Measurements from ENCODE around the gene IL18RAP.

The IL18RAP gene

DNA sequence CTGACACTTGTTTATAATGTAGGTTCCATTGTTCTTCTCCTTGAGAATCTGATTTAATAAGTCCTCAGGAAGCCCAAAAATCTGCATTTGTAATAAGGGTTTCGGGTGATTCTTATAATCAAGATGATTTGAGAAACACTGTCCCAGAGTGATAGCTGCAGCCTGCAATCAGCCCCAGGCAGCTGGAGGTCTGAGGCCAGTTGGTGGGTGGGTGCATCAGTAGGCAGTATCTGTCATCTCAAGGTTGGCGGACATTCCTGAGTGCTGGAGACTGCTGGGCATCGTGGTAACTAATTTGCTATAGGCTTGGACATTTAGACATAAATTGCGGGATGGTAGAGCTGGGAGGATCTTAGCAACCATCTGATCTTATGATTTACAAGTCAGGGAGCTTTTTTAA lies 2.7 kb upstream of the IL18RAP start:
- DNase-seq (ENCODE audit: low read depth) = no peak
- TF ChIP-seq, protein P1, sequence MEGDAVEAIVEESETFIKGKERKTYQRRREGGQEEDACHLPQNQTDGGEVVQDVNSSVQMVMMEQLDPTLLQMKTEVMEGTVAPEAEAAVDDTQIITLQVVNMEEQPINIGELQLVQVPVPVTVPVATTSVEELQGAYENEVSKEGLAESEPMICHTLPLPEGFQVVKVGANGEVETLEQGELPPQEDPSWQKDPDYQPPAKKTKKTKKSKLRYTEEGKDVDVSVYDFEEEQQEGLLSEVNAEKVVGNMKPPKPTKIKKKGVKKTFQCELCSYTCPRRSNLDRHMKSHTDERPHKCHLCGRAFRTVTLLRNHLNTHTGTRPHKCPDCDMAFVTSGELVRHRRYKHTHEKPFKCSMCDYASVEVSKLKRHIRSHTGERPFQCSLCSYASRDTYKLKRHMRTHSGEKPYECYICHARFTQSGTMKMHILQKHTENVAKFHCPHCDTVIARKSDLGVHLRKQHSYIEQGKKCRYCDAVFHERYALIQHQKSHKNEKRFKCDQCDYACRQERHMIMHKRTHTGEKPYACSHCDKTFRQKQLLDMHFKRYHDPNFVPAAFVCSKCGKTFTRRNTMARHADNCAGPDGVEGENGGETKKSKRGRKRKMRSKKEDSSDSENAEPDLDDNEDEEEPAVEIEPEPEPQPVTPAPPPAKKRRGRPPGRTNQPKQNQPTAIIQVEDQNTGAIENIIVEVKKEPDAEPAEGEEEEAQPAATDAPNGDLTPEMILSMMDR (IDR thresholded peaks at IDR 0.05; ENCODE audit: control insufficient read depth, extremely low read depth, insufficient read depth) = no peak
- no peak overlapping the region for H3K4me3 ChIP-seq (ENCODE audit: low read depth, low read length)

DNA sequence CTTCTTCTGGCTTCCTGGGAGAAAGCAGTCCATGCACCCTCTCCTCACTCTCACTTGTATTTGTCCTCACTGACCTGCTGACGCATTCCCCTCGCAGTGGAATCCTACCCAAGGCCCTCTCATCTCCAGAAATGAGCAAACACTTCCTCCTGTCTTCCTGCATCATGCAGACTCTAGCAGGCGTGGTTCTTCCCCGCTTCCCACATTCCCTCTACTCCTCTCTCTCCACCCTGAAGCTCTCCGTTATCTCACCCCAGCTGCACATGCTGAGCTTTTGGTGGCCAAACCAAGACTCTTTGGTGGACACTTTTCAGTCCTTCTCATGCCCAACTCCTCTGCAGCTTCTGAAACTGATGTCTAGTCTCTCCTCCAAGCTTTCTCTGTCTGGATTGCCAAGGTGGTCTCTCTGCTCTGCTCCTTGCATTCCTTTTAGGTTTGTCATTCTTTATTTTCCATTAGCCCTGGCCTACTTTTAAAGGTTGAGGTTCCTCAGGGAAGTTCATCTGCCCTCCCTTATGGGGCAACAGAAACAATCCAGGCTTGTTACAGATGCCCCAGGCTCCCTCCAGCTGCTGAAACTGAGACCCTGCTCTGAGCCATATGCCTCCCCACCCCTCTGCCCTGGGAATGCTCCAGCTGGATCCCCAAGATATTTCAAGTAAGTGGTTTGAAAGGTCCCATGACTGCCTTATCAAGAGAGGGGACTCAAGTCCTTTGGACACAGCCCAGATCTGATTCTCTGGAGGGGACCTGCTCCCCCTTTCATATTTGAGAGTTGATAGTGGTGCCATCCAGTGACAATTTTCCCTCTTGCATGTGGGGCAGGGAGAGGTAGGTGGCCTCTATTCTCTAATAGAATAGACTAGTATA lies 835 bp upstream of the IL18RAP start:
- TF ChIP-seq, protein P1 (IDR thresholded peaks at IDR 0.05; ENCODE audit: control insufficient read depth, extremely low read depth, insufficient read depth) = no peak
- DNase-seq (ENCODE audit: low read depth) = no peak
- H3K4me3 ChIP-seq (ENCODE audit: low read depth, low read length) = no peak overlapping the region

DNA sequence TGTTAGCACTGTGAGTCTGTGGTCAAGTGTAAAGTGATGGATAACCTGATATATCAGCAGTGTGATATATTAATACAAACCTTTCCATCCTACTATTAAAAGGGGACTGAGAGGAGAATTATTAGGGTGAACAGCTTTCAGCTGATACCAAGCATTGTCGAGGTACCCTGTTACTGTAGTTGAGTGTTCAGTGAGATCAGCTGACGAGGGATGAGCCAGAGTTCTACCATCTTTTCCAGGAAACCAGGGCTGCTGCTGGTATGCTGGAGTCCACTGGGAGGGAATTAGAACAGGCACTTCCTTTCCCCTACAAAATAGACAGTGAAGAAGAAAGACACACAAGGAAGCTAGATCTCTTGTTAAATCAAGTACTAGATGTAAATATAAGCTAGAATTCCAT lies 408 bp downstream of the IL18RAP start:
- TF ChIP-seq, protein P1 (IDR thresholded peaks at IDR 0.05; ENCODE audit: control insufficient read depth, extremely low read depth, insufficient read depth) = no peak
- H3K4me3 ChIP-seq (ENCODE audit: low read depth, low read length) = no peak overlapping the region
- no peak for DNase-seq (ENCODE audit: low read depth)

DNA sequence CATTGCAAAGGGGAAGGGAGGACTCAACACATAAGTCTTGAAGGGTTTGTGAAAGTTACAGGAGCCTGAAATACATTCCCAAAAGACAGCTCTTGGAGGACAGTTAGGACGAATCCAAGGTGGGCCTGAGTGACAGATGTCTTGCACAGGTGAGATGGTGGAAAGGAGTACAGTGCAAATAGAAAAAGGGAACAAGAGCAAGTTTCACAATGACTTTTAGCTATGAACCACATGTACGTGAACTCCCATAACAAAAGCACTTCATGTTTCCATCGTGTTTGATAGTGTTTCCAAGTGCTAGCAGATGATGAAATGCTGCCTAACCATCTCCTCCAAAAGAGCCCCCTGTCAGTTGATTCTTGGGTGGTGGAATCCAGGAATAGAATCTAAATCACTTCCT lies 1.8 kb downstream of the IL18RAP start:
- TF ChIP-seq, protein P1 (IDR thresholded peaks at IDR 0.05; ENCODE audit: control insufficient read depth, extremely low read depth, insufficient read depth) = no peak
- no peak for DNase-seq (ENCODE audit: low read depth)
- no peak overlapping the region for H3K4me3 ChIP-seq (ENCODE audit: low read depth, low read length)

DNA sequence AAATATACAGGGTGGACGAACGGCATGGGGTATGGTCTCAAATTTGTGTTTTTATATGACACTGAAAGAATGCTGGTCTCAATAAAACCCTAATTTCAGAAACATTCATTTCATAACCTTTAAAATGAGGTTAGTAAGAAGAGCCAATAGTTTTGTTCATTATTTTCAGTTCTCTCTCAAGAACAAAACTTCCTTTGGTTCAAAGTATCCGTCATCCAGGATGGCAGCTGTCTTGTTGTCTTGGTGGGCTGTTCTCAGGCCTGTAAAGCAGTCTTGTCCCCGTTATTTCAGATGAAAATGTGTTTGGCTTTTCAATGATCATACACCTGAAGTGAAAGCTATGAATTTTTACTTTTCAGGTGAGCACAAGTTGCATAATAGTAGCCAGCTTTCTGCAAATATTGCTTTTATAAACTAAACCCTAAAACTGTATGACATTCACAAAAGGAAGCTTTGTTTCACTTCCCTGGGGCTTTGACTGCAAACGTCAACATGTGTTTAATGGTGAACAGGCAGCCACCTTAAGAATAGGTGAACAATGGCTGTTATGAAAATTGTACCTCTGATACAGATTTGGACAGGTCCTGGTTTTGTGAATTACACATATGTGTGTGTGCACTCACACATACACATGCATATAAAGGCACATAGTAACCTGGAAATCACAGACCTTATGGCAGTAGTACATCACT lies 2.6 kb downstream of the IL18RAP start:
- no peak overlapping the region for H3K4me3 ChIP-seq (ENCODE audit: low read depth, low read length)
- no peak for DNase-seq (ENCODE audit: low read depth)
- TF ChIP-seq, protein P1 (IDR thresholded peaks at IDR 0.05; ENCODE audit: control insufficient read depth, extremely low read depth, insufficient read depth) = no peak

DNA sequence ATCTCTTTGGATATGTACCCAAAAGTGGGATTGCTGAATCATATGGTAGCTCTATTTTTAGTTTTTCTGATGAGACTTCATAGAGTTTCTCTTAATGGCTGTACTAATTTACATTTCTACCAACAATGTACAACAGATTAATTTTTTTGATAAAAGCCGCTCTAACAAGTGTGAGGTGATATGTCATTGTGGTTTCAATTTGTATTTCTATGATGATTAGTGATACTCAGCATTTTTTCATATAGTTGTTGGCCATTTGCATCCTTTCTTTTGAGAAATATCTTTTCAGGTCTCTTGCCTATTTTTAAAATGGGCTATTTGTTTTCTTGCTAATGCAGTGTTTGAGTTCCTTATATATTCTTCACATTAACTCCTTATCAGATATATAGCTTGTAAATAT lies 4.3 kb downstream of the IL18RAP start:
- TF ChIP-seq, protein P1 (IDR thresholded peaks at IDR 0.05; ENCODE audit: control insufficient read depth, extremely low read depth, insufficient read depth) = no peak
- no peak for DNase-seq (ENCODE audit: low read depth)

More for the DNA sequence above, 4.3 kb downstream of the IL18RAP start:
- no peak overlapping the region for H3K4me3 ChIP-seq (ENCODE audit: low read depth, low read length)
